T follicular helper cell (primary cell): Measurements from ENCODE around the gene COBL.

Experiments used
- DNase-seq: peaks from one replicate; pipeline ENCODE4 v3.0.0-alpha.2; 2020; ENCODE audit warnings: low read depth

COBL gene

GRCh38 chr7:51274001-51274400 lies 42.6 kb downstream of the COBL start:
- no peak for DNase-seq

- DNase-seq = no peak
These were observed 43.2 kb downstream of the COBL start for GRCh38 chr7:51273360-51273759.

GRCh38 chr7:51270965-51271364 lies 45.6 kb downstream of the COBL start:
- no peak for DNase-seq

GRCh38 chr7:51269911-51270310 lies 46.7 kb downstream of the COBL start:
- DNase-seq = no peak

- DNase-seq = no peak
These were observed 47.3 kb downstream of the COBL start for GRCh38 chr7:51269321-51269720.

GRCh38 chr7:51268859-51269258 lies 47.8 kb downstream of the COBL start:
- no peak for DNase-seq

- DNase-seq = no peak
These were observed 49.4 kb downstream of the COBL start for GRCh38 chr7:51267169-51267568.

- DNase-seq = no peak
These were observed 51.3 kb downstream of the COBL start for GRCh38 chr7:51265066-51265907.

GRCh38 chr7:51263631-51264484 lies 52.8 kb downstream of the COBL start:
- no peak for DNase-seq

- no peak for DNase-seq
These were observed 53.6 kb downstream of the COBL start for GRCh38 chr7:51262796-51263531.

- no peak for DNase-seq
These were observed 54.4 kb downstream of the COBL start for GRCh38 chr7:51261950-51262795.

GRCh38 chr7:51261117-51261835 lies 55.3 kb downstream of the COBL start:
- no peak for DNase-seq

- DNase-seq = no peak
These were observed 56.1 kb downstream of the COBL start for GRCh38 chr7:51260516-51260915.

- DNase-seq = no peak
These were observed 56.8 kb downstream of the COBL start for GRCh38 chr7:51259766-51260165.

- no peak for DNase-seq
These were observed 59.7 kb downstream of the COBL start for GRCh38 chr7:51256916-51257315.

GRCh38 chr7:51256209-51256781 lies 60.3 kb downstream of the COBL start:
- no peak for DNase-seq

GRCh38 chr7:51255536-51256208 lies 60.9 kb downstream of the COBL start:
- no peak for DNase-seq

- DNase-seq = no peak
These were observed 61.6 kb downstream of the COBL start for GRCh38 chr7:51255036-51255435.

GRCh38 chr7:51253157-51253556 lies 63.5 kb downstream of the COBL start:
- no peak for DNase-seq

GRCh38 chr7:51251290-51251689 lies 65.3 kb downstream of the COBL start:
- no peak for DNase-seq
